ENCODE results near the gene NCKAP1. TPM values are rescaled to one million over a fixed set of nuclear protein-coding genes. Genes with fewer than 3 reads are reported as not detected.

NCKAP1 gene
- total RNA-seq, 1 experiment from 2014 or later = 173 TPM

GRCh38 chr2:183037553-183038340, 510 bp downstream of the NCKAP1 start:
- DNase-seq (ENCODE audit: low spot score) (peak; percentile 51), ATAC-seq (peak; percentile 35)
- Mint-ChIP-seq H3K4me1 (peaks cover 51% of the 10 kb centered on the region), H3K4me3 (peak overlapping the region; percentile 91), H3K9me3 (no peaks in the 10 kb centered on the region), H3K27me3 (ENCODE audit: low read depth) (no peaks in the 10 kb centered on the region), H3K36me3 (no peaks in the 10 kb centered on the region), H3K27ac (peak overlapping the region; percentile 92)
- CTCF ChIA-PET = interaction anchor here (1.0 to 1.4 kb wide), 2 partner anchors 33 to 41 kb away, joined by 4 to 6 read pairs; partner anchors contain the start of gene DUSP19
- POLR2A ChIA-PET = interaction anchor here (0.6 kb wide), 2 partner anchors 41 to 87 kb away, joined by 3 read pairs; no protein-coding TSS in a partner anchor
- TF ChIP-seq ZNF138 (CRISPR knock-in tag; conservative IDR thresholded peaks at IDR 0.05) = no peak
- no peak for TF ChIP-seq IRF1 (CRISPR knock-in tag; IDR thresholded peaks at IDR 0.05)
- TF ChIP-seq RELA (CRISPR knock-in tag; IDR thresholded peaks at IDR 0.05; ENCODE audit: borderline replicate concordance) = no peak
- TF ChIP-seq MAX (CRISPR knock-in tag; IDR thresholded peaks at IDR 0.05) = no peak
- no peak for TF ChIP-seq ZNF416 (CRISPR knock-in tag; IDR thresholded peaks at IDR 0.05)
- TF ChIP-seq ZNF425 (CRISPR knock-in tag; conservative IDR thresholded peaks at IDR 0.05) = no peak
- 0 out of 2 replicates have a peak, but pooled peaks have one; percentile 26 for TF ChIP-seq ZNF263 (CRISPR knock-in tag; IDR thresholded peaks at IDR 0.05; ENCODE audit: low read depth)
- peak; percentile 77; the same call in 1 of the 2 replicates for TF ChIP-seq ATF1 (CRISPR knock-in tag; IDR thresholded peaks at IDR 0.05)
- TF ChIP-seq KAT7 (CRISPR knock-in tag; IDR thresholded peaks at IDR 0.05; ENCODE audit: borderline replicate concordance) = no peak
- TF ChIP-seq ETV6 (CRISPR knock-in tag; IDR thresholded peaks at IDR 0.05) = no peak
- no peak for TF ChIP-seq AFF4 (CRISPR knock-in tag; IDR thresholded peaks at IDR 0.05; ENCODE audit: borderline replicate concordance)
- TF ChIP-seq MLX (CRISPR knock-in tag; IDR thresholded peaks at IDR 0.05) = peak; percentile 59; the same call in 1 of the 2 replicates
- TF ChIP-seq FOXK1 (CRISPR knock-in tag; IDR thresholded peaks at IDR 0.05) = no peak
- no peak for TF ChIP-seq SP1 (CRISPR knock-in tag; conservative IDR thresholded peaks at IDR 0.05)
- no peak for TF ChIP-seq USF2 (CRISPR knock-in tag; IDR thresholded peaks at IDR 0.05)
- TF ChIP-seq ATF2 (CRISPR knock-in tag; IDR thresholded peaks at IDR 0.05; ENCODE audit: borderline replicate concordance, low read depth) = no peak
- no peak for TF ChIP-seq E2F1 (CRISPR knock-in tag; IDR thresholded peaks at IDR 0.05)
- peak; percentile 79; the same call in 1 of the 2 replicates for TF ChIP-seq HMGXB4 (CRISPR knock-in tag; IDR thresholded peaks at IDR 0.05)
- TF ChIP-seq ATF3 (CRISPR knock-in tag; conservative IDR thresholded peaks at IDR 0.05) = no peak
- 0 out of 2 replicates have a peak, but pooled peaks have one; percentile 22 for TF ChIP-seq E2F4 (CRISPR knock-in tag; IDR thresholded peaks at IDR 0.05; ENCODE audit: borderline replicate concordance, low read depth)

Measured in WTC11 (cell line).